Smooth muscle cell (in vitro differentiated cells): Measurements from ENCODE around the gene HLCS. TPM values are rescaled to one million over a fixed set of nuclear protein-coding genes. Genes with fewer than 3 reads are reported as not detected.

Source experiments
- DNase-seq: peaks from one replicate; lab custom pipeline; 2025; ENCODE audit not compliant: unreplicated experiment; lab: John Stamatoyannopoulos, UW
- H2AFZ ChIP-seq: fragments of 200-600 bp; sonication (generic); 2 replicates; pipeline ENCODE4 v1.6.0; 2016; ENCODE audit warnings: antibody characterized with exemption, low read depth, mild to moderate bottlenecking
- H3F3A ChIP-seq: fragments of 200-600 bp; sonication (generic); 2 replicates; pipeline ENCODE4 v1.6.0; 2017; ENCODE audit warnings: antibody characterized with exemption, low read depth
- H3K27ac ChIP-seq: fragments of 200-600 bp; sonication (generic); 2 replicates; pipeline ENCODE4 v1.5.1; 2016; ENCODE audit warnings: low read depth, mild to moderate bottlenecking
- H3K27me3 ChIP-seq: fragments of 200-600 bp; sonication (generic); 2 replicates; pipeline ENCODE4 v1.6.1; 2016; ENCODE audit warnings: low read depth, mild to moderate bottlenecking
- H3K36me3 ChIP-seq: fragments of 200-600 bp; sonication (generic); 2 replicates; pipeline ENCODE4 v1.5.1; 2016; ENCODE audit warnings: low read depth
- H3K4me1 ChIP-seq: fragments of 200-600 bp; sonication (generic); 2 replicates; pipeline ENCODE4 v1.5.1; 2016; ENCODE audit warnings: low read depth
- H3K4me2 ChIP-seq: fragments of 200-600 bp; sonication (generic); 2 replicates; pipeline ENCODE4 v1.6.0; 2016; ENCODE audit warnings: mild to moderate bottlenecking
- H3K4me3 ChIP-seq: fragments of 200-600 bp; sonication (generic); 2 replicates; pipeline ENCODE4 v1.5.1; 2016; ENCODE audit warnings: mild to moderate bottlenecking
- H3K79me2 ChIP-seq: fragments of 200-600 bp; sonication (generic); 2 replicates; pipeline ENCODE4 v1.6.0; 2016; ENCODE audit warnings: low read depth, mild to moderate bottlenecking
- H3K9ac ChIP-seq: fragments of 200-600 bp; sonication (generic); 2 replicates; pipeline ENCODE4 v1.6.0; 2016; ENCODE audit warnings: low read depth
- H3K9me3 ChIP-seq: fragments of 200-600 bp; sonication (generic); replicated peaks from 2 replicates; pipeline ENCODE4 v1.5.1; 2016; ENCODE audit warnings: low read depth
- H4K20me1 ChIP-seq: fragments of 200-600 bp; sonication (generic); 2 replicates; pipeline ENCODE4 v1.6.0; 2016; ENCODE audit warnings: low read depth
- CTCF ChIP-seq: fragments of 200-600 bp; sonication (generic); IDR thresholded peaks from 2 replicates; pipeline ENCODE4 v1.5.1; 2017; ENCODE audit warnings: borderline replicate concordance, mild to moderate bottlenecking, antibody characterized with exemption; ENCODE audit not compliant: insufficient read depth, poor library complexity, severe bottlenecking
- WGBS: methylation state at CpG from one replicate; pipeline ENCODE4 v1.1.7; 2016; ENCODE audit warnings: low lambda C conversion rate; 5-methylcytosine and 5-hydroxymethylcytosine counted together
- polyA plus RNA-seq: library from polyadenylated mRNA; unstranded; fragments of >200 nt; fragmentation: Nextera tagmentation; extraction: Ambion mirVana; gene quantifications from 2 replicates; pipeline ENCODE4 v1.2.1, GENCODE V29; 2016
- total RNA-seq: library from RNA; depleted of rRNA; stranded (reverse); fragments of >200 nt; gene quantifications from 2 replicates; pipeline ENCODE4 v1.2.3, GENCODE V29; 2014

Gene HLCS
- total and polyA plus RNA-seq, 2 experiments from 2014 or later: 7.5 to 20.6 TPM

DNA sequence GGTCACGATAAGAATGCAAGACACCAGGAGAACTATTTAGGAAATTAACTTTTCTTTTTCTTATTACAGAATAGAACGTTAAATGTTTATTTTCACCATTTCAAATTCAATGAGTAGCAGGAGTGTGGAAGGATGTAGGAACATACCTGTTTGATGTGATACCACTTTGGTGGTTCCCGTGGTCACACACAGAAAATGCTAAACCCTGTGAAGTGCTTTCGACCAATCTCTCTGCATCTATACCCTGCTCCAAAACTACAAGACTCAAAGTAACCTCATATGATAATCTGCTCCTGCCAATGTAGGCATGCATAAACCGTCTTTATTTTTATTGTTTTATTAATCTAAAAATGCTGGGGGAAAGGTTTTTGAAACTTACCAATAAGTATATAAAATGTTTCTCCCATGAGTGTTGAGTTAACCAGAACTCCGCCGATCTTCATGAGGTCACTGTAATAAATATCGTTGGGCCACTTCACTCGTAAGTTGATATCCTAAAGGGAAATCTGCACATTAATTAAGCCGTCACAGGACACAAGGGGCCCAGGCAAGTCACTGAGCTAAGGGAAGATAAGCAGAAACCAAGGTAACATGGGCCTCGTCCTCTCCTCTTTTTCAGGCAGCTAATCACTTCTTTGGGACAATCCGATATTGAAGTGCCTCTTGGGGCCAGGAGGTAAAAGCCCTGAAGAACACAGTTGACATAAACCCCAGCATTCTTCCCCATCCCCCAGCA is 207.0 kb downstream of the HLCS start:
- Histone ChIP-seq H3K9ac (no peak overlapping the region), H3K4me3 (no peak overlapping the region), H3K9me3 (no peaks in the 10 kb centered on the region), H2AFZ (no peak overlapping the region), H3K4me1 (peaks cover 11% of the 10 kb centered on the region), H3K36me3 (no peaks in the 10 kb centered on the region), H3F3A (no peaks in the 10 kb centered on the region), H3K27me3 (no peaks in the 10 kb centered on the region), H3K79me2 (no peaks in the 10 kb centered on the region), H3K27ac (no peak overlapping the region), H3K4me2 (no peak overlapping the region), H4K20me1 (no peaks in the 10 kb centered on the region)
- DNase-seq: no peak
- 82% methylated on average over 12 of the region's 12 CpGs for WGBS
- no peak for TF ChIP-seq CTCF

- no peak overlapping the region for H2AFZ ChIP-seq
- peak overlapping the region; percentile 19 for H3K9ac ChIP-seq
- H3K36me3 ChIP-seq: no peaks in the 10 kb centered on the region
- peak overlapping the region; percentile 32 for H3K27ac ChIP-seq
- peaks cover 22% of the 10 kb centered on the region for H3K4me1 ChIP-seq
- H3K4me2 ChIP-seq: no peak overlapping the region
- no peaks in the 10 kb centered on the region for H3K9me3 ChIP-seq
- TF ChIP-seq CTCF: no peak
- WGBS: 41% methylated on average over 6 of the region's 6 CpGs
- no peak overlapping the region for H3K4me3 ChIP-seq
- no peaks in the 10 kb centered on the region for H4K20me1 ChIP-seq
- no peaks in the 10 kb centered on the region for H3K79me2 ChIP-seq
- no peaks in the 10 kb centered on the region for H3K27me3 ChIP-seq
- DNase-seq: no peak
- no peaks in the 10 kb centered on the region for H3F3A ChIP-seq
These were observed 209.3 kb downstream of the HLCS start for GRCh38 chr21:36757196-36757595.

DNA sequence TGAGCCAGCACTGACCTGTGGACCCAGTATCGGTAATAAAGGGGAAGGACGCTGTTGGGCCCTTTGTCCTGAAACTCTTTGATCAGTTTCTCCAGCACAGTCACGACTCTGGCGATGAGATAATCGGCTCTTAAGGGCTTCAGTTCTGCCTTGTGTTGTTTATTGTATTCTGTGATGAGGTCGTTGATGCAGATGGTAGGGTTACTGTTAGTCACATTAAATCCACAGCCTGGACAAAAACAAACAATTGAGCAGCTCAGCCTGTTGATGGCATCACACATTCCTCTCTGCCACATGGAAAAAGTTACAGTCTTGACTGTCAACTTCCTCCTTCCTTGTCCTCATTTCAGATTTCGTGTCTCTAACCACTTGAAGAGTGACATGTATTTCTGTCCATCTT is 209.9 kb downstream of the HLCS start:
- 34% methylated on average over 7 of the region's 7 CpGs for WGBS
- Histone ChIP-seq H3K4me1 (peaks cover 28% of the 10 kb centered on the region), H3K4me3 (no peak overlapping the region), H3K9ac (no peak overlapping the region), H3K27me3 (no peaks in the 10 kb centered on the region), H3K9me3 (no peaks in the 10 kb centered on the region), H3K36me3 (no peaks in the 10 kb centered on the region), H3K4me2 (no peak overlapping the region), H4K20me1 (no peaks in the 10 kb centered on the region), H2AFZ (no peak overlapping the region), H3K79me2 (no peaks in the 10 kb centered on the region), H3K27ac (peak overlapping the region; percentile 32), H3F3A (no peaks in the 10 kb centered on the region)
- TF ChIP-seq CTCF: no peak
- DNase-seq: no peak
